B cell (primary cell): ENCODE measurements around the gene LANCL2.

Experiments
- EZH2 ChIP-seq: IDR thresholded peaks from 2 replicates; pipeline ENCODE4 v1.6.1; 2012; ENCODE audit warnings: borderline replicate concordance, low read depth, mild to moderate bottlenecking, moderate library complexity, low read length; ENCODE audit not compliant: insufficient read depth, poor library complexity, severe bottlenecking
- TF ChIP-seq, protein P1 (sequence below): fragments of 200-600 bp; IDR thresholded peaks from one replicate; pipeline ENCODE4 v1.8.0; 2022; ENCODE audit warnings: antibody characterized with exemption, mild to moderate bottlenecking

GRCh38 chr7:55441002-55441401, 75.9 kb downstream of the LANCL2 start:
- TF ChIP-seq, protein P1, sequence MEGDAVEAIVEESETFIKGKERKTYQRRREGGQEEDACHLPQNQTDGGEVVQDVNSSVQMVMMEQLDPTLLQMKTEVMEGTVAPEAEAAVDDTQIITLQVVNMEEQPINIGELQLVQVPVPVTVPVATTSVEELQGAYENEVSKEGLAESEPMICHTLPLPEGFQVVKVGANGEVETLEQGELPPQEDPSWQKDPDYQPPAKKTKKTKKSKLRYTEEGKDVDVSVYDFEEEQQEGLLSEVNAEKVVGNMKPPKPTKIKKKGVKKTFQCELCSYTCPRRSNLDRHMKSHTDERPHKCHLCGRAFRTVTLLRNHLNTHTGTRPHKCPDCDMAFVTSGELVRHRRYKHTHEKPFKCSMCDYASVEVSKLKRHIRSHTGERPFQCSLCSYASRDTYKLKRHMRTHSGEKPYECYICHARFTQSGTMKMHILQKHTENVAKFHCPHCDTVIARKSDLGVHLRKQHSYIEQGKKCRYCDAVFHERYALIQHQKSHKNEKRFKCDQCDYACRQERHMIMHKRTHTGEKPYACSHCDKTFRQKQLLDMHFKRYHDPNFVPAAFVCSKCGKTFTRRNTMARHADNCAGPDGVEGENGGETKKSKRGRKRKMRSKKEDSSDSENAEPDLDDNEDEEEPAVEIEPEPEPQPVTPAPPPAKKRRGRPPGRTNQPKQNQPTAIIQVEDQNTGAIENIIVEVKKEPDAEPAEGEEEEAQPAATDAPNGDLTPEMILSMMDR, result no peak
- TF ChIP-seq EZH2, result no peak
